Nephron (organoid): ENCODE data around the gene ANGPTL2.

Source experiments
- H3K27ac Mint-ChIP-seq, 3 experiments: 2 replicates each; pipeline ENCODE4 v1.8.0; 2020; ENCODE audit warnings: mixed read lengths in 3 of 3, mild to moderate bottlenecking in 2 of 3, moderate library complexity in 1 of 3
- H3K27me3 Mint-ChIP-seq: 2 replicates; pipeline ENCODE4 v1.8.0; 2021; ENCODE audit warnings: low read depth, mild to moderate bottlenecking, moderate library complexity, mixed read lengths
- H3K36me3 Mint-ChIP-seq: 2 replicates; pipeline ENCODE4 v1.8.0; 2020; ENCODE audit warnings: low read depth, mixed read lengths
- H3K4me1 Mint-ChIP-seq: 2 replicates; pipeline ENCODE4 v1.8.0; 2020; ENCODE audit warnings: mixed read lengths
- H3K4me3 Mint-ChIP-seq, 3 experiments: 2 replicates each; pipeline ENCODE4 v1.8.0; 2020; ENCODE audit warnings: mild to moderate bottlenecking in 3 of 3, mixed read lengths in 3 of 3, moderate library complexity in 2 of 3
- H3K9me3 Mint-ChIP-seq: 2 replicates; pipeline ENCODE4 v1.8.0; 2020; ENCODE audit warnings: mixed read lengths
- TF ChIP-seq, protein P1 (sequence below), 3 experiments: fragments of 200-600 bp; sonication (generic); IDR thresholded peaks; one replicate each; pipeline ENCODE4 v1.5.0; 2021; ENCODE audit warnings: antibody characterized with exemption in 3 of 3; ENCODE audit not compliant: unreplicated experiment in 3 of 3

The ANGPTL2 gene

DNA sequence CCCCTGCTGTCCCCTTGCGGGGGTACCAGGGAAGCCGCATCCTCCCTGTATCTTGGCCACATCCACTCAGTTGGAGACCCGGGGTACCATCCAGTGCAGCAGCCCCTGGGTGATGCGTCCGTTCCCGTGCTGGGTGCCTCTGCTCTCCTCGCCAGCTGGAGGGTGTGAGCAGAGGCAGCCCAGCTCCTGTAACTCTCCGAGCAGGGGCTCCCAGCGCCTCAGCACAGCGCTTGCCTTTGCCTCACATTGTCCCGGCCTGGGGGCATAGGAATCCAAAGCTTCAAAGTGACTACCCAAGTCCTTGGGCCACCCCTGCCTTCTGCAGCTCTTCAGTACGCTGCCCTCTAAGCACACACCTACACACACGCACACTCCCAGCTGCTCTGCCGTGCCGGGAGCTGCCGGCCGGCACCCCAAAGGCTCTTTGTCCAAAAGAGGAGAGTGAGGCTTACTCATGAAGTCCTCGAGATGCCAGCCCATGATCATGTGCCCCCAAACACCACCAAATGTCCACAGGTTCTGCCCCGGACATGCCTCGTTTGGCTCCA lies 733 bp downstream of the ANGPTL2 start:
- Mint-ChIP-seq H3K4me3 (peak overlapping the region; percentile 94 to 96 (median 95)), H3K9me3 (no peaks in the 10 kb centered on the region), H3K4me1 (peaks cover 60% of the 10 kb centered on the region)

DNA sequence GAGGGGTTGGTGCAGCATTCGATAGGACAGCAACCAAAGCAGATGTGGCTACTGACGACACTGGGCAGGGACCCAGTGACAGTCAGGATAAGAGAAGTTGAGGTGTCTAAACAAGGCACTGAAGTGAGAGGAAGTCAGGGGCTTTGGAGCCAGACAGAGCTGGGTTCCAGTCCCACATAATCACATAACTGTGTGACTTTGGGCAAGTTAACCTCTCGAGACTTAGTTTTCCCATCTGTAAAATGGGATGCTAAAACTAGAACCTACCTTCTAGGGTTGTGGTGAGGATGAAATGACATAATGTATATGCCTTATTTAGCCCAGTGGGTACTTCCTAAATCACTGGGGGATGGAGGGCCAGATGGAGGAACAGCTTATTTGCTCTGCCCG lies 3.1 kb downstream of the ANGPTL2 start:
- peak overlapping the region in 2 of 3 experiments; percentile 40 to 44 for H3K4me3 Mint-ChIP-seq
- no peaks in the 10 kb centered on the region for H3K9me3 Mint-ChIP-seq
- no peak overlapping the region for H3K27ac Mint-ChIP-seq
- no peaks in the 10 kb centered on the region for H3K36me3 Mint-ChIP-seq
- TF ChIP-seq, protein P1, sequence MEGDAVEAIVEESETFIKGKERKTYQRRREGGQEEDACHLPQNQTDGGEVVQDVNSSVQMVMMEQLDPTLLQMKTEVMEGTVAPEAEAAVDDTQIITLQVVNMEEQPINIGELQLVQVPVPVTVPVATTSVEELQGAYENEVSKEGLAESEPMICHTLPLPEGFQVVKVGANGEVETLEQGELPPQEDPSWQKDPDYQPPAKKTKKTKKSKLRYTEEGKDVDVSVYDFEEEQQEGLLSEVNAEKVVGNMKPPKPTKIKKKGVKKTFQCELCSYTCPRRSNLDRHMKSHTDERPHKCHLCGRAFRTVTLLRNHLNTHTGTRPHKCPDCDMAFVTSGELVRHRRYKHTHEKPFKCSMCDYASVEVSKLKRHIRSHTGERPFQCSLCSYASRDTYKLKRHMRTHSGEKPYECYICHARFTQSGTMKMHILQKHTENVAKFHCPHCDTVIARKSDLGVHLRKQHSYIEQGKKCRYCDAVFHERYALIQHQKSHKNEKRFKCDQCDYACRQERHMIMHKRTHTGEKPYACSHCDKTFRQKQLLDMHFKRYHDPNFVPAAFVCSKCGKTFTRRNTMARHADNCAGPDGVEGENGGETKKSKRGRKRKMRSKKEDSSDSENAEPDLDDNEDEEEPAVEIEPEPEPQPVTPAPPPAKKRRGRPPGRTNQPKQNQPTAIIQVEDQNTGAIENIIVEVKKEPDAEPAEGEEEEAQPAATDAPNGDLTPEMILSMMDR (IDR thresholded peaks at IDR 0.05; ENCODE audit: unreplicated experiment in 3 of 3) = no peak
- peaks cover 61% of the 10 kb centered on the region for H3K4me1 Mint-ChIP-seq
- H3K27me3 Mint-ChIP-seq = no peaks in the 10 kb centered on the region

More for the DNA sequence above, 733 bp downstream of the ANGPTL2 start:
- peak overlapping the region; percentile 69 to 94 (median 86) for H3K27ac Mint-ChIP-seq
- no peaks in the 10 kb centered on the region for H3K36me3 Mint-ChIP-seq
- TF ChIP-seq, protein P1 (IDR thresholded peaks at IDR 0.05; ENCODE audit: unreplicated experiment in 3 of 3) = no peak
- peaks cover 5% of the 10 kb centered on the region for H3K27me3 Mint-ChIP-seq

DNA sequence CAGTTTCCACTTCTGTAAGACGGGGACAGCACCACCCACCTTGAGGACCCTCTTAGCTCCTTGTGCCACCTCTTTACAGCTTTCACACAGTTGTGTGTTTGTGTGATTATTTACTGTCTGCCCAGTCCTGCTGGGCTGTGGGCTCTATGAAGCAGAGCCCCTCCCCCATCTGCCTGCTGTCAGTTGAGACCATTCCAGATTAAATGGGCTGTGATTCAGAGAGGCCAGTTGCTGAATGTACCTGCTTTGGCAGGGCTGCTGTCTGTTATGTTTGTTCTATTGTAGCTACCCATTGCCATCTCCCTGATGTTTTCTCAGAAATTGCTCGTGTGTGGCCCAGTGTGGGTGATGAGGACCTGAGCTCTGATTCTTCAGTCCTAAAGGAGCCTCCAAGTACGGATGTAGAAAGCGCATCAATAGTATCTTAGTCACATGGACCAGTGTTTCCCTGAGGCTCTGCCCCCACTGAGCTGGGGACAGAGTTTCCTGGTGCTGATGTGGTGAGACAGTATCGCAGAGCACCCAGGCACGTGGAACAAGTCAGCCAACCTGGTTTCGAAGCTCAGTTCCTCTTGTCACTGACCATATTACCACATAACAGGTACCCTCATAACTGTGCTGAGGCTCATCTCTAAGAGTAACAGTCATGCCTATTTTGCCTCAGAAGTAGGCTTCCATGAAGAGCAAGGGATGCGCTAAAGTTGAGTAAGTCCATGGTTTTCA lies 3.7 kb downstream of the ANGPTL2 start:
- Mint-ChIP-seq H3K4me3 (peak overlapping the region in 2 of 3 experiments; percentile 40 to 44), H3K27me3 (no peaks in the 10 kb centered on the region), H3K36me3 (no peaks in the 10 kb centered on the region), H3K4me1 (peaks cover 58% of the 10 kb centered on the region), H3K9me3 (no peaks in the 10 kb centered on the region), H3K27ac (no peak overlapping the region)
- TF ChIP-seq, protein P1 (IDR thresholded peaks at IDR 0.05; ENCODE audit: unreplicated experiment in 3 of 3) = no peak

DNA sequence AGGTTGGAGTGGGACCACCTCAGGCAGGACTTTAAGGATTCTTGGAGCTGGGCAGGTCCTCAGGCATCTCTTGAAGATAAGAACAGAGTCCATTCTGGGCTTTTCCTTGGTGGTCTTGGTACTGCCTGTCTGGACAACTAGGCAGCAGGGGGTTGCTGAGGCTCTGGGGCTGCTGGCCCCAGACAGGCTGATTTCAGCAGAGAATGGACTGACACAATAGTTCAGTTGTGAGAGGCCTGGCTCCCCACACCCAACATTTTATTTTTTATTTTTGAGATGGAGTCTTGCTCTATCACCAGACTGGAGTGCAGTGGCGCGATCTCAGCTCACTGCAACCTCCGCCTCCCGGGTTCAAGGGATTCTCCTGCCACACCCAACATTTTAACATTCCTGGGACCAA lies 4.6 kb downstream of the ANGPTL2 start:
- Mint-ChIP-seq H3K9me3 (no peaks in the 10 kb centered on the region), H3K4me1 (peaks cover 49% of the 10 kb centered on the region), H3K36me3 (no peaks in the 10 kb centered on the region), H3K4me3 (no peak overlapping the region), H3K27me3 (no peaks in the 10 kb centered on the region), H3K27ac (peak overlapping the region in 1 of 3 experiments; percentile 1)
- TF ChIP-seq, protein P1 (IDR thresholded peaks at IDR 0.05; ENCODE audit: unreplicated experiment in 3 of 3) = no peak

DNA sequence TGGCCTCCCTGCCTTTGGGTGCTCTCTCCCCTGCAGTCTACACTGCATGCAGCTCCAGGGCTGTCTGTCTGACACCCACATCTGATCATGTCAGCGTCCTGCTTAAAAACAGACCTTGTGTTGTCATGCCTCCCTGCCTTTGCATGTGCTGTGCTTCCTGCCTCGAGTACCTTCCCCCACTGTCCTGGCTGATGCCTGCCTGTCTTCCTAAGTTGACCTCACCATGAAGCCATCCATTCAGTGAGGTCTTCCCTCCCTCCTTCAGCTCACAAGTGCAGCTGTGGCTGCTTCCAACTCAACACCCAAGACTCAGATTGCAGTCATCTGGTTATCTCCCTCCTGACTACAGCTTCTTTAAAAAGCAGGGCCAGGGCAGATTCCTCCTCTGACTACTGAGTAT lies 5.5 kb downstream of the ANGPTL2 start:
- Mint-ChIP-seq H3K36me3 (no peaks in the 10 kb centered on the region), H3K4me3 (no peak overlapping the region), H3K27me3 (no peaks in the 10 kb centered on the region), H3K9me3 (no peaks in the 10 kb centered on the region), H3K4me1 (peaks cover 47% of the 10 kb centered on the region), H3K27ac (peak overlapping the region in 1 of 3 experiments; percentile 1)
- TF ChIP-seq, protein P1 (IDR thresholded peaks at IDR 0.05; ENCODE audit: unreplicated experiment in 3 of 3) = no peak
